ENCODE data around the gene C19orf67.

C19orf67 gene

DNA sequence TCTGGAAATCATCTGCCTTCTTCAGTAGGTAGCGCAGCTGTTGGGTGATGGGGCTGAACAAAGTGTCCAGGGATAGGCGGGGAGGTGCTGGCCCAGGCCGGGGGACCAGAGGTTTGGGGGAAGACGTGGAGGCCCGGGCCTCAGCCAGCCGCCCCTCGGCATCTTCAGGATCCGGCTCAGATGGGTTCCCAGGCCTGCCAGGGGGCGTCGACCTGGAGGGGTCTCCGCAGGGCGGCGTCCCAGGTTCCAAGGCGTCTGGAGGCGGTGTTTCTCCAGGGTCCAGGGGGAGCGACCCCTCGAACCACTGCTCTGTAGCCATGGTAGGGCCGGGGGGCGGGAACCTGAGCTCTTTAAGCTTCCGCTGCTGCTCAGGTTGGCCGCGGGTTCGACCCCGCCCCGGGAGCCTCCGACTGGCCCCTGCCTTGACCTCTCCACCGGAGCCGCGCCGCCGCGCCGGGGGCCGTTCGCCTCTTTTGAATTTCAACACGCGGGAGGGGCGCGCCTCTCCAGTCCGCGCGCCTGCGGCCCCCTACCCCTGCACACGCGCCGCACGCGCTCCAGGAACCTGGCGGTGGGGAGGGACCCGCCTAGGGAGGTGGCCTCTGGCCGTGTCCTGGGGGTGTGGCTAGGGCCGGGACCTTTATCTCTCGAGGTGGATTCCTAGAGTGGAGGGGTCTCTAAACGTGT, at the start of gene C19orf67:
Gene C19orf67, minus strand, starts transcription at position 475 of the 687 bp plus-strand sequence. Its CDS starts 156 bp downstream, at position 319.
- DNase-seq (ENCODE audit: low read depth): no peak

GRCh38 chr19:14135355-14135754, 49.8 kb upstream of the C19orf67 start:
- no peak for DNase-seq (ENCODE audit: low read depth)

DNA sequence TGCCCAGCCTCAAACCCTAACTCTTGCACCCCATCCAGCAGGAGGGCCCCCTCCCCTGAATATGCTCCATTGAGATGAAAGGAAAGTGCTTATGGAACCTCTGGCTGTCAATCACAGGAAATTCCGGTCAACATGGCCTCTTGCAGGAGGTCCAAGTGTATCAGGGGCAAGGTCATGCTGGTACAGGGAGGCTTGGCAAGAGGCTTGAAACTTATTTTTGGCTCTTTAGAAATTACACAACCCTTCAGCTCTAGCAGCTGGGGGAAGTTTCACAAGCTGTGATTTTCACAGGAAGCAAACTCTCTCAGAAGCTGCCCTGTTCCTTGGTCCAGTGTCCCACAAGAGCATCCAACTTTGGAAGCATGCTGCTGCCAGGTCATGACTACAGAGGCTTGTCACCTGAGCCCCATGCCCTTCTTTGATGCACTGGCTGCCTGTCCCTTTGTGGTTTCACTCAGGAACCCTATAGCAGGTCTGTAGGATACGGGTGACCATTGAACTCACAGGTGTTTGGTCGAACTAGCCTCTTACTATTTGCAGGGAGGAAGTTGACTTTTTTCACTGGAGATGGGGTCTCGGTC, 42.4 kb upstream of the C19orf67 start:
- DNase-seq (ENCODE audit: low read depth): no peak

DNA sequence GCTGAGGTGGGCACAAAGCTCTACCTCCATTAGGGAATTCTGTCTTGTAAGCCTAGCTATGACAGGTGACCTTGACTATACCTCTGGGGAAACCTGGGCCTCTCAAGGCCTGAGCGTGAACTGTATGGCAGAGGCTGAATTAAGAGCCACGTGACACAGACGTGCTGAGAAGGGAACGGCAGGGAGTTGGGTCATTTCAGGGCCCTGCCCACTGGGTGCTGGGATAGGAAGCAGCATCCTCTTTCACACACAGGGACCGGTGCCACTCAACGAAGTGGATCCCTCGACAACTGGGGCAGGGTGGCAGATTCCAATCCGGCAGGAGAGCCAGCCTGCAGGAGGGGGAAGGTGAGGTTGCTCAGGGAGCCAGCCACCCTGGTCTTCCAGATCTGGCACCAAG, 41.6 kb upstream of the C19orf67 start:
- DNase-seq (ENCODE audit: low read depth): no peak

DNA sequence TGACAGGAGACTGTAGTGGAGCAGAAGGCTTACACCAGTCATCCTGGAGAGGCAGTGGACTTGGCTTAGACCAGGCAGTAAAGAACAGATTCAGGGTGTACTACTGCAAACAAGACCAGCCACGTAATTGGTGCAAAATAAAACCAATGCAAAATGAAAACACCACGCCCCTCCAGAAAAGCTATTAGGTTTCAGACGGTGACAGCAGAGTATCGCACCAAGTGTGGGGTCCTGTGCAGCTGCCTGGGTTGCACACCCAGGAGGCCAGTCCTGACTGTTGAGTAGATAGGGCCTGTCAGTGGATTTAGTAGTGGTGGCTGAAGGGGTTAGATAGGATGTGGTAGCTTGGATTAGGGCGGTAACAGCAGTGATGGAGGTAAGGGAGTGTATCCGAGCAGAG, 37.3 kb upstream of the C19orf67 start:
- no peak for DNase-seq (ENCODE audit: low read depth)

DNA sequence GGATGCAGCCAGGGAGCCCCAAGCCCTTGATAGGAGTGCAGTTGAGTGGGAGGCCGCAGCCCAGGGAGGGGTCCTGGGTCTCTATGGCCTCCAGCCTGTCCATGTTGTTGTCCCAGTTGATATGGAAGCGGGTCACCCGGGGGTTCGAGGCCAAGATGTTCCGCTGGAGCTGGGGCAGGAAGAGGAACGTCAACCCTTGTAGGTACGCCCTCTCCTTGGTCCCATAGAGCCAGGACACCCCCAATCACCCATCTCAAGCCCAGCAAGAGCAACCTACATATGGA, 34.9 kb upstream of the C19orf67 start:
- DNase-seq (ENCODE audit: low read depth): no peak

GRCh38 chr19:14119644-14120496, 34.3 kb upstream of the C19orf67 start:
- DNase-seq (ENCODE audit: low read depth): no peak

GRCh38 chr19:14119146-14119545, 33.6 kb upstream of the C19orf67 start:
- DNase-seq (ENCODE audit: low read depth): no peak

GRCh38 chr19:14118165-14119051, 32.8 kb upstream of the C19orf67 start:
- DNase-seq (ENCODE audit: low read depth): peak; percentile 72

DNA sequence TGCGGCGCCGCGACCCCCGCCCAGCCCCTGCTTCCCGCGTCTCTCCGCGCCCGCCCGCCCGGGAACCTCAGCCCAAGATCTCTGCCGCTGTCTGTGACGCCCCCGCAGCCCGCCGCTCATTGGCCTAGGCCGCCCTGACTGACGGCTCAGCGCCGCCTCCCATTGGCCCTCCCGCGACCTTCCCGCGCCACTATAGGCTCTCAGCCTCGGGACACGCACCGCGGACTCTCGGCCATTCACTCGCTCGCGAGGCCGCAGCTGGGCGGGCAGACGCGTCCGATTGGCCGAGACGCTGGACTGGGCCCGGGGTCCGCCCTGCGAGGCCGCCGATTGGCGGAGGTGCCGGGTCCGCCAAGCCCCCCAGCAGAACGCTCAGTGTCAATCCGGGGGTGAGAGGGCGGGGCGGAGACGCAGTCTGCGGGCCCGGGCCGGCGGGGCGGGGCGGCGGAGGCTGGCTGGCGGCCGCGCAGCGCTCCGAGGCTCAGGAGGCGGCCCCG, 32.1 kb upstream of the C19orf67 start, which contains the start of gene PRKACA:
Gene PRKACA, minus strand, starts transcription at position 95 of the 497 bp plus-strand sequence. CDS start 215 bp downstream, outside the sequence.
- peak; percentile 99 for DNase-seq (ENCODE audit: low read depth)

- no peak for DNase-seq (ENCODE audit: low read depth)
These were observed 31.5 kb upstream of the C19orf67 start for GRCh38 chr19:14116918-14117578.

DNA sequence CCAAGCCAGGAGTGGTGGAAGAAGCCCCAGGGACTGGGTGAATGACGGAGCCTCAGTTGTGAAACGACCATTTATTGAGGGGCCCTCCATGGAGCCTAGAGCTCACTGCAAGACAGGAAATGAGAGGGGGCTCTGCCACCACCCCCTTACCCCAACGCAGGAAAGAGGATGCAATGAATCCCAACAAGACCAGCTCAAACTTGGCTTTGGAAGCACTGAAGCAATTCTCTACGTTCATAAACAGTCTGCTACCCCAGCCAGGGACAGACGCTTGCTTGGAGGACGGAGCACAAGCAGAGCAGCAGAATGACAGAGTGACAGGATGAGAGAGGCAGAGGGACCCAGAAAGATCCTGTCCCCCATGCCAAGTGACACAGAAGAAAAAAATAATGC, 30.9 kb upstream of the C19orf67 start:
- DNase-seq (ENCODE audit: low read depth): no peak

GRCh38 chr19:14115756-14116155, 30.2 kb upstream of the C19orf67 start:
- no peak for DNase-seq (ENCODE audit: low read depth)

GRCh38 chr19:14114854-14115253, 29.3 kb upstream of the C19orf67 start:
- peak; percentile 29 for DNase-seq (ENCODE audit: low read depth)

GRCh38 chr19:14114439-14114838, 28.9 kb upstream of the C19orf67 start:
- no peak for DNase-seq (ENCODE audit: low read depth)

DNA sequence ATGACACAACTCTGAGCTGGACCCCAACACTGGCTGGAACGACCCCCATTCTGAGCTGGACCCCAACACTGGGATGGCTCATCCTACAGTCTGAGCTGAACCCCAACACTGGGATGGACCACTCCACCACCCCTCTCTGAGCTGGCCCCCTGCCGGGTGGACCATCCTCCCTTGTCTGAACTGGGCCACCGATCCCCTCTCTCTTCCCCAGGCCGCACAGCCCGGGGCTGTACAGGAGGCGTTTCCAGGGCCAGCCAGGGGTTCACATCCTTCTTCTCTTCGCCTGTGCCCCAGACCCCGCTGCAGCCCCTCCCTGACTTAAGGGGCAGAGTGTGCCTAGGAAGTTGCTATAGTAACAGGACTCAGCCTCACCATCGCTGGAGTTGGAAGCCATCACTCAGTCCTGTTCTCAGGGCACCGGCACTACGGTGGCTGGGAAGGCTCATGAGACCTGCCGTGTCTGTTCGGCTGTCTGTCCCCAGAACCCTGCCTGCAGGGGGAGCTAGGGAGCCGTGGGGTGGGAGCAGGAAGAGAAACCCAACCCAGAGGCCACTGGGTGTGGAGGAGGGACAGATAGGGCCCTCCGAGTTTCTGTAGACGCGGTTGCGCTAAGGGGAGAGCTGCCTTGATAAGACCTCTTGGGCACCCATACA, 28.3 kb upstream of the C19orf67 start:
- no peak for DNase-seq (ENCODE audit: low read depth)

DNA sequence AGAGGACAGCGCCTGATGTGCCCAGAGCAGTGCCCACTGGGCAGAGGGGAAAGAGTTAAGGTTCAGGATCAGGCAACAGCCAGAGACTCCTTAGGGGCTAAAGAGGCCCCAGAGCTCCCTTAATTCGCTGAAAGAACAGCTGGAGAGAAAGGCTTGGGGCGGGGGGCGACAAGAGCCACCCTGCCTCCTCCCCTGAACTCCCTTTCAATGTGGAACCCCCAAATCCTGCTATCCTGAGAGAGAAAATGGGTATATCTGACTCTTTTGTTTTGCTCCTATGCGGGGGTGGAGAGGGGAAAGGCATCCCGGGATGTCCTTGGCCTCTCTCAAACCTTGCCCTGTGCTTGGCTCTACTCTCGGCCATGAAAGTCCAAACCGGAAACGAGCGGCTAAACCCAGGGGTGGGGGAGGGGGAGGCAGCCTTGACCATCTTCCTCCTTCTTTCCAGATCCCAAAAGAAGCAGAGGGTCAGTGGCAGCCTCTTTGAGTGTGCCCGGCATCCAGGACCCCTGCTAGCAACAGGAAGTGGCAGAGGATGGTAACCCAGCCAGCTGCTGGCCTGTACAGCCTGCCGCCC, 27.3 kb upstream of the C19orf67 start:
- DNase-seq (ENCODE audit: low read depth): peak; percentile 52

DNA sequence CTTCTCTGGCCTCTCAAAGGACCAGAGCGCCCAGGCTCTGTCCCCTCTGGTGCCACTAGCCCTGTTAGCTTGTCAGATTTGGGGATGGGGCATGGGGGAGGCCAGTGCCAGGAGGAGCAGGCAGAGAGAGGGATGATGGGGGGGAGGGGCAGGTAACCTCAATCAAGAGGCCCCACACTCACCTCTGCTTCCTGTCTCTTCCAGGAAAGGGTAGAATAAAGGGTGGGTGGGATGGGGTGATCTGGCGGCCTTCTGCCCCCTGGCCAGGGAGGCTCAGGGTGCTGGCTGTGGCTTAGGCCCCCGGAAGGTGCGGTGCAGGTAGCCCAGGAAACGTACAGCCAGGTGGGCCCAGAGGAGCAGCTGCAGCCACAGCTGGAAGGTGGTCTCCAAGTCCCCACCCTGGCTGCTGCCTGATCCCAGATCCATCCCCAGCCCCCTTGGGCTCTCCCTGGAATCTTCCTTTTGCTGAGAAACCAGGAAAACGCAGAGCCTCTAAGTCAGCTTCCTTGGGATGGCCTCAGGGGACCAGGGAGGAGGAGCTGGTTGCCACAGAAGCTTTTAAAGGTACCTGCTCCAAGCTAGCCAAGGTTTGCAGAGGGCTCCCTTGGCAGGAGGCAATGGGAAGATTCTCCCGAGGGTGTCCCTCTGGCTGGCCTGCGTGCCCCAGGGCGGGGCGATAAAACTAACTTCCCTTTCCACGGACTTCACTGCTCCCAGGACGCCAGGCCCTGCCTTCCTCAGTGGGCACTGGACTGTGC, 26.6 kb upstream of the C19orf67 start:
- no peak for DNase-seq (ENCODE audit: low read depth)

- DNase-seq (ENCODE audit: low read depth): no peak
These were observed 25.9 kb upstream of the C19orf67 start for GRCh38 chr19:14111486-14111885.

GRCh38 chr19:14110650-14111049, 25.1 kb upstream of the C19orf67 start:
- no peak for DNase-seq (ENCODE audit: low read depth)
